Esophagus squamous epithelium (tissue), 4 donors: ENCODE measurements around the gene EPHA3.

Experiments used
- CTCF ChIP-seq, 6 experiments: fragments of 450-650 bp in 4 of 6; fragments of 200-600 bp in 2 of 6; sonication (generic) in 2 of 6; IDR thresholded peaks; one replicate each; pipeline ENCODE4 v1.5.1; 2016 to 2019; ENCODE audit warnings: antibody characterized with exemption in 6 of 6, mild to moderate bottlenecking in 4 of 6, moderate library complexity in 4 of 6
- POLR2A ChIP-seq, 4 donors: fragments of 450-650 bp; IDR thresholded peaks; one replicate each; pipeline ENCODE4 v1.6.1; 2017; ENCODE audit warnings: antibody characterized with exemption in 4 of 4, mild to moderate bottlenecking in 4 of 4, moderate library complexity in 3 of 4

- TF ChIP-seq CTCF (IDR thresholded peaks at IDR 0.05): no peak
- TF ChIP-seq POLR2A (IDR thresholded peaks at IDR 0.05): no peak
Observed at GRCh38 chr3:89264037-89264560, 156.7 kb downstream of the EPHA3 start.
